ENCODE data around the gene TMEM192.
A peak's percentile ranks its signal among the peaks of the same experiment; 100 is the strongest.
"Not testable (repeated sequence)": the region's sequence is repeated elsewhere in the genome, so short reads cannot be mapped to it uniquely, and the experiment has no call there.

TMEM192 gene

DNA sequence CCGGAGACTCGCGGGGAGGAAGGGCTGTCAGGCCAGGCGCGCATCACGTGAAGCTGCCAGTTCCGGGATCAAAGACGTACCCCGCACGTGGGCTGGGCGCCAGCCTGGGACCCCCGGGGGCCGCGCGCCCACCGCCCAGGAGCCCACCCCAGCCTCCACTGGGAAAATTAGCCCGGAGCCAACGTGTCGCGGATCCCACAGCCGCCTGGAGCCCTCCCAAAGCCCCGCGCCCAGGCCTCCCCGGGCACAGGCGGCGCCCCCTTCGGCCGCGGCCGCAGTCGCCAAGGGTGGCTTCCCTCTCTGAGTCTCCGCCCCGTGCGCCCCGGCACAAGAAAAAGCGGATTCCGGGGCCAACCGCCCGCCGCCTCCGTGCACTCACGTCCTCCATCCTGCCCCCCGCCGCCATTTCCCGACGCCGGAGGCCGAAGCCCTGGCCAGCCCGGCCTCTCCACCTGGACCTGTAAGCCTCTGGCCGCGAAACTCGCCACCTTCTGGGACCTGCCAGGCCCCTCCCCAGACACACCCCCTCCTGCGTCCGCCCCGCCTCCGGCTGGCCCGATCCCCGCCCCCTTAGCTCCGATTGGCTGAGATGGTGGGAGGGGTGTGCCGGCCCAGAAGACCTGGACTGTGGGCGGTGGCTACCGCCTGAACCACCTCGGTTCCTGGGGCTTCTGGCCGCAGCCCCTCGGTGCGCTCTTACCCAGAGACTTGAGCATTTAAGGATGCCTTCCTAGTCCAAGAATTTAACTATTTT, at the start of gene TMEM192:
Gene TMEM192 (minus strand): TSS at position 493 of the 754 bp plus-strand sequence. CDS start 87 bp downstream, at position 406.
- DNase-seq: peak; percentile 92

- no peak for DNase-seq
Measured at GRCh38 chr4:165158762-165159161, 46.1 kb upstream of the TMEM192 start.

DNA sequence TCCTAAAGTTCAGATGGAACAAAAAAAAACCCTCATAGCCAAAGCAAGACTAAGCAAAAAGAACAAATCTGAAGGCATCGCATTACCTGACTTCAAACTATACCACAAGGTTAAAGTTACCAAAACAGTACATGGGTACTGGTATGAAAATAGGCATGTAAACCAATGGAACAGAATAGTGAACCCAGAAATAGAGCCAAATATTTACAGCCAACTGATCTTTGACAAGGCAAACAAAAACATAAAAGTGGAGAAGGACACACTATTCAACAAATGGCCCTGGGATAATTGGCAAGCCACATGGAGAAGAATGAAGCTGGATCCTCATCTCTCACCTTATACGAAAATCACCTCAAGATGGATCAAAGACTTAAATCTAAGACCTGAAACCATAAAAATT, 44.2 kb upstream of the TMEM192 start:
- DNase-seq: no peak

GRCh38 chr4:165154482-165154881, 41.8 kb upstream of the TMEM192 start:
- no peak for DNase-seq

- no peak for DNase-seq
Measured at GRCh38 chr4:165152527-165152926, 39.9 kb upstream of the TMEM192 start.

DNA sequence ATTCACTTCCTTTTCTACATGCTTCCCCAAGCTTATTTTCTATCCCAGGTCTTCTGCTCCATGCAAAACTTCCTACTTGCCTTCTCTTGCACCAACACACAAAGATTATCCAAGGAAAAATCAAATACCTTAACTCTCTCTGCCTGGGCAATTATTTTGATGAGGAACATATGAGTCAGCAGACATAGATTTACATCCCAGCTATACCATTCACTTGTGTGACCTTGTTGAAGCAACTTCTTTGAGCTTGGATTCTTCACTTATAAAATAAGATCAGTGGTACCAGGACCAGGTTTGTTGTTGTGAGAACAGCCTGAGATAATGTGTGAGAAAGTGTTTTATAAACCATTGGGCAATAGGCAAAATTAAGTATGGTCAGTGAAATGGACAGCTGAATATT, 39.1 kb upstream of the TMEM192 start:
- no peak for DNase-seq

GRCh38 chr4:165150545-165150944, 37.9 kb upstream of the TMEM192 start:
- DNase-seq: no peak

DNA sequence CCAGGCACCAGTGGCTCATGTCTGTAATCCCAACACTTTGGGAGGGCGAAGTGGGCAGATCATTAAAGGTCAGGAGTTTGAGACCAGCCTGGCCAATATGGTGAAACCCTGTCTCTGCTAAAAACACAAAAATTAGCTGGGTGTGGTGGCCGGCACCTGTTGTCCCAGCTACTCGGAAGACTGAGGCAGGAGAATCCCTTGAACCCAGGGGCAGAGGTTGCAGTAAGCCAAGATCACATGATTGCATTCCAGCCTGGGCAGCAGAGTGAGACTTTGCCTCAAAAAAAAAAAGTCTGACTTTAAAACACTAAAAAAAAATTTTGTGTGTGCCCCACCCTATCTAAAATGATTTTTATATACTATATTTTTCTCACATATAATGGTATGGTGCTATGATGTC, 26.2 kb upstream of the TMEM192 start:
- no peak for DNase-seq

DNA sequence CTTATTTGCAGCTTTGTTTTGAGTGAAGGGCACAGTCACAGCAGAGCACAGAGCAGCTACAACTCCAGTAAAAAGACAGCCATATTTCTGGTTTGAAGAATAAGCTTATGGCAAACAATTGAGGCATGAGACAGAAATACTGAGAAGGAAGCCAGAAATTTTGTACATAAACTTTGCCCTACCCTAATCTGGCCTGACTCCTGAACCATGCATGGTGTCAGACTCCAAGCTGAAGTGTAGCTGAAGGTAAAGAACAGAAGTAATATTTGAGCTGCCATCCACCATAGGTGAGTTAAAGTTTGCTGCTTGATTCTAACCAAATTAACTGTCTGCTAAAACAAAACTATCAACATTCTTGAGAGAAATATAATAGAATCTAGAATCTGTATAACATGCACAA, 24.5 kb upstream of the TMEM192 start:
- DNase-seq: no peak

DNA sequence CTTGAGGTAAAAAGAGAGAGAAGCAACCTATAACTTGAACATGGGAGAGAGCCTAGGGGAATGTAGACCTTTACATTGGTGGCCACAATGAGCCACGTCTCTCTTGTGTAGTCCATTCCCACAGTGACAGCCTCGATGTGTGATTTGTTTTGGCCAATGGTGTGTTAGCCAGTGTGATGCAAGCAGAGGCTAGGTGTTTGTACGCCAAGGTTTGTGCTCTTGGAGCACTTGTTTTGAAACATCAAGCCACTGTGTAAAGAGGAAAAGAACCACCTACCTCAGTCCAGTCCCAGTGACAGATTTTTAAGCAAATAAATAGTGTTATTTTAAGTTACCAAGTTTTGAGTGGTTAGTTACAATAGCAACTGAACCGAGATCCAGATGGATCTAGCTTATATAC, 23.9 kb upstream of the TMEM192 start:
- DNase-seq: no peak

- DNase-seq: no peak
Measured at GRCh38 chr4:165133150-165133549, 20.5 kb upstream of the TMEM192 start.

- DNase-seq: peak; percentile 80
Measured at GRCh38 chr4:165131247-165131832, 18.7 kb upstream of the TMEM192 start.

GRCh38 chr4:165129924-165130323, 17.3 kb upstream of the TMEM192 start:
- DNase-seq: no peak

GRCh38 chr4:165125869-165126499, 13.3 kb upstream of the TMEM192 start:
- not testable (repeated sequence) for DNase-seq

DNA sequence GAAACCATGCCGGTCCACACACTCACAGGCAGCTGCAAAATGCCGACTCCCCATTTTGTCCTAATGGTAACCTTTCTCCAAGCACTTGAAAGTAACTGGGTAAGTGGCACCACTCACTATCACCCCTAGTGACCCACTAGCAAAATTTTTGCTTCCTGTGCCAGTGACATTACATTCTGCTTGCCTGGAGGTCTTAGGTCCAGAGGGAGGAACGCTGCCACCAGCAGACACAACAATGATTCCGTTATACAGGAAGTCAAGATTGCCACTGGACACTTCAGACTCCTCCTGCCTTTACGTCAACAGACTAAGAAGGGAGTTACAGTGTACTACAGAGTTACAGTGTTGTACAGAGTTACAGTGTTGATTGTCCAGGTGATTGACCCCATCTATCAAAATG, 11.8 kb upstream of the TMEM192 start:
- DNase-seq: no peak

DNA sequence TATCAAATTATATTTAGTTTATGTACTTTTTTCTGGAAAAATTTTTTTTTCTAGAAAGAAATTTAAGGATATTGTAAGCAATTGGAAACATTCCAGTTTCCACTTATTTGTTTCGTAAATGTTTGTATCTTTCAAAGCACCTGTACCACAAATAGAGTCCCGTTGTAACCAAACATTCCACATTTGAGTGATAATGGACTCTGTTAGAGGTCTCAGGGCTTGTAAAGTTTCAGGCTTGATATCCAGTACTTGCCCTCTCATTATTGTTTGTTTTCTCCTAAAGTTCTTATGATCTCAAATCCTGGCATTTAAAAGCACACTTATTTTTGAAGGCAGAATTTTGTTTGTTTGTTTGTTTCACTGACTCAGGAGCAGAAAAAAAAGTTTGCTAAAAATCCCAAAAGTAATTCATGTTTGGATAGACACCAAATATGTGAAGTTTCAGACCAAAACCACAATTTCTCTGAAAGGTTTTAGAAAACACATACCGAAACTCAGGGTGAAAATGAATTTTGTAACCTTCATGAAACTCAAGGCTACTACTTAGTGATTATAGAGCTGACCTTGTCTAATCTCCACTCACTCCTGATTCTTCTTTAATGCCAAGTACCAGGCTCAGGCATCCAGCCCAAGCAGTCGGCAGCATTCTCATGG, 5.7 kb upstream of the TMEM192 start:
- no peak for DNase-seq

DNA sequence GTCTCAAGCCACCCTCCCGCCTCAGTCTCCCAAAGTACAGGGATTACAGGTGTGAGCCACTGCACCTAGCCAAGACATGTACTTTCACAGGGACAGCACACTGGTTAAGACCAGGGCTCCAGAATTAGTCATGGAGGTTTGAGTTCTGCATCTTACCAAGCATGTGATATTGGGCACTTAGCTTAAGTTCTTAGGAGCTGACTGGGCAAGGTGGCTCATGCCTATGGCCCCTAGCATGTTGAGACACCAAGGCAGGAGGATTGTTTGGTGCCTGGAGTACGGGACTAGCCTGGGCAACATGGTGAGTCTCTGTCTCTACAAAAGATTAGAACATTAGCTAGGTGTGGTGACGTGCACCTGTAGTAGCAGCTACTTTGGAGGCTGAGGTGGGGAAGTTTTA, 2.6 kb upstream of the TMEM192 start:
- no peak for DNase-seq

- DNase-seq: no peak
Measured at GRCh38 chr4:165111906-165112367, 723 bp downstream of the TMEM192 start.

- DNase-seq: no peak
Measured at GRCh38 chr4:165106518-165106917, 6.1 kb downstream of the TMEM192 start.

GRCh38 chr4:165101641-165102040, 11.0 kb downstream of the TMEM192 start:
- DNase-seq: no peak

DNA sequence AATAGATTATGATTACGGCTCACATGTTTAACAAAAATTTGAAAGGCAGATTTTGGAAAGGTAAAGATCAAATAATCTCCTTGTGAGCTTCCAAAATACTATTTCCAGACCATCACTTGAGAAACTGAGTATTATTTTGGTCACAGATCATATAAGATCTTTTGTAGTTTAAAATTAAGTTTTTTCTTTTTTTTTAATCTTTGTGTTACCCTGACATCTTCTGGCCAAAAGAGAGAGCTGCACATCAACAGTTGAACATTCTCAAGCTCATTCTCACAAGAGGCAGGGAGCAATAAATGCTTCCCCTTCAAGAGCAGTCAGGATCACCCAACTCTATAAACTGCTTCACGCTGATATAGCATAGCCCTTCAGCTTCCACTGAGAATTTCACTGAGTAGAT, 15.9 kb downstream of the TMEM192 start:
- no peak for DNase-seq

DNA sequence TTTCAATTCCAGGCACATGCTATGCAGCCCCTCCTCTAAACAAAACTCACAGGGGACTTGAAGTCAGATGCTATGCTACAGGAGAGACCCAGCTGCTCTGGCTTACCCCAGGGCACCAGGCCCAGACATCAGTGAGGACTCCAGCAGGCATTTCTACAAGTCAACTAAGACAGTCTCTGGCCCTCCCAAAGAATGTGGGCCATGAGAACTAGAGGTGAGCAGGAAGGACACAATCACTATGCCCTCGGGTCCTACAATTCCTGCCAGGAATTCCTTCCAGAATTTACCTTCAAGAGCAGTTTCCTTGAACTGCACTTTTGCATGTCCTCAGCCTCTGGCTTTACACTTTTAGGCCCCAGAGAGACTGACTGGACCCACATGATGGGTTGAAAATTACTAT, 17.4 kb downstream of the TMEM192 start:
- DNase-seq: no peak

DNA sequence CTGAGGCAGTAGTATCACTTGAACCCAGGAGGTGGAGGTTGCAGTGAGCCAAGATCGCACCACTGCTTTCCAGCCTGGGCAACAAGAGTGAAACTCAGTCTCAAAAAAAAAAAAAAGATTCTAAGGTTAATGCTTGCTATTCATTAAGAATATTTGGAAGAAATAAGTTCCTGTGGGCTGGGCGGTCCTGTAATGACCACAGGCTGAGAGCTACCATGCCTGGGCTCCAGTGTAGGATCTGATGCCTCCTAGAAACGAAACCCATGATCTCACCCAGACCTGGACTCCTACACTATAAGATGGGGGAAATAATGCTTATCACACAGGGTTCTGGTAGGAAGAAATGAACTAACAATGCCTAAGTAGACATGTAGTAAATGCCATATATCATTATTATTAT, 17.8 kb downstream of the TMEM192 start:
- DNase-seq: no peak

- not testable (repeated sequence) for DNase-seq
Measured at GRCh38 chr4:165092187-165092586, 20.5 kb downstream of the TMEM192 start.

Measured in CD4-positive, alpha-beta T cell treated with Interleukin-17A for 1 hour (primary cell).